DOHH2 (cell line): ENCODE results near the gene TPRA1.

ENCODE experiments used
- H3F3A ChIP-seq: fragments of 200-600 bp; sonication (generic), shearing (Covaris generic); 2 replicates; pipeline ENCODE4 v1.6.0; 2016; ENCODE audit warnings: antibody characterized with exemption, mild to moderate bottlenecking; ENCODE audit not compliant: control insufficient read depth, insufficient read depth
- H3K27ac ChIP-seq: fragments of 200-600 bp; sonication (generic); 2 replicates; pipeline ENCODE4 v1.5.1; 2014; ENCODE audit warnings: low read depth, mild to moderate bottlenecking, low read length, moderate library complexity
- H3K27me3 ChIP-seq: fragments of 200-600 bp; sonication (generic); 2 replicates; pipeline ENCODE4 v1.6.1; 2014; ENCODE audit warnings: mild to moderate bottlenecking, low read length, mixed read lengths; ENCODE audit not compliant: control insufficient read depth
- H3K36me3 ChIP-seq: fragments of 200-600 bp; sonication (generic); 2 replicates; pipeline ENCODE4 v1.6.1; 2014; ENCODE audit warnings: mild to moderate bottlenecking, low read length, moderate library complexity, mixed read lengths; ENCODE audit not compliant: control insufficient read depth
- H3K4me1 ChIP-seq: fragments of 200-600 bp; sonication (generic); 2 replicates; pipeline ENCODE4 v1.6.1; 2014; ENCODE audit warnings: mild to moderate bottlenecking, low read length, mixed read lengths; ENCODE audit not compliant: control insufficient read depth
- H3K4me2 ChIP-seq: fragments of 200-600 bp; sonication (generic); 2 replicates; pipeline ENCODE4 v1.6.0; 2014; ENCODE audit warnings: mild to moderate bottlenecking, low read length, moderate library complexity
- H3K4me3 ChIP-seq: fragments of 200-600 bp; sonication (generic); 2 replicates; pipeline ENCODE4 v1.5.1; 2014; ENCODE audit warnings: mild to moderate bottlenecking, low read length, mixed read lengths
- H3K79me2 ChIP-seq: fragments of 200-600 bp; sonication (generic); 2 replicates; pipeline ENCODE4 v1.6.1; 2014; ENCODE audit warnings: mild to moderate bottlenecking, low read length, mixed read lengths; ENCODE audit not compliant: control insufficient read depth
- H3K9me2 ChIP-seq: fragments of 200-600 bp; sonication (generic); replicated peaks from 2 replicates; pipeline ENCODE4 v1.6.1; 2014; ENCODE audit warnings: mild to moderate bottlenecking, low read length, mixed read lengths; ENCODE audit not compliant: control insufficient read depth
- H3K9me3 ChIP-seq: fragments of 200-600 bp; sonication (generic); 2 replicates; pipeline ENCODE4 v1.6.1; 2014; ENCODE audit warnings: antibody characterized with exemption, low read length, mixed read lengths; ENCODE audit not compliant: control insufficient read depth, insufficient read depth
- H4K20me1 ChIP-seq: fragments of 200-600 bp; sonication (generic); 2 replicates; pipeline ENCODE4 v1.6.0; 2014; ENCODE audit warnings: low read depth, mild to moderate bottlenecking, antibody characterized with exemption, low read length, moderate library complexity; ENCODE audit not compliant: control insufficient read depth, insufficient read depth
- CTCF ChIP-seq: fragments of 200-600 bp; sonication (generic); IDR thresholded peaks from one replicate; pipeline ENCODE4 v1.5.1; 2014; ENCODE audit warnings: antibody characterized with exemption, mild to moderate bottlenecking, low read depth, low read length; ENCODE audit not compliant: poor library complexity, severe bottlenecking
- EZH2phosphoT487 ChIP-seq: fragments of 200-600 bp; sonication (generic); IDR thresholded peaks from 2 replicates; pipeline ENCODE4 v1.6.1; 2017; ENCODE audit warnings: borderline replicate concordance, mild to moderate bottlenecking, antibody characterized with exemption, low read length, moderate library complexity, mixed read lengths

Gene TPRA1

GRCh38 chr3:127569160-127569559 is 21.4 kb downstream of the TPRA1 start:
- Histone ChIP-seq H3K4me1 (no peaks in the 10 kb centered on the region), H3K27me3 (peaks cover 6% of the 10 kb centered on the region; the same call in 1 of the 2 replicates), H3K4me2 (no peak overlapping the region), H3F3A (no peaks in the 10 kb centered on the region), H3K4me3 (no peak overlapping the region), H3K9me3 (no peaks in the 10 kb centered on the region), H3K36me3 (peaks cover 21% of the 10 kb centered on the region), H4K20me1 (no peaks in the 10 kb centered on the region), H3K27ac (no peak overlapping the region), H3K9me2 (no peaks in the 10 kb centered on the region), H3K79me2 (no peaks in the 10 kb centered on the region)
- TF ChIP-seq CTCF, result no peak
- no peak for TF ChIP-seq EZH2phosphoT487

GRCh38 chr3:127568586-127568985 is 21.9 kb downstream of the TPRA1 start:
- Histone ChIP-seq H3F3A (no peaks in the 10 kb centered on the region), H4K20me1 (no peaks in the 10 kb centered on the region)

GRCh38 chr3:127566833-127567232 is 23.7 kb downstream of the TPRA1 start:
- Histone ChIP-seq H3K79me2 (no peaks in the 10 kb centered on the region), H3F3A (no peaks in the 10 kb centered on the region), H3K27me3 (peaks cover 15% of the 10 kb centered on the region; the same call in 1 of the 2 replicates), H3K27ac (no peak overlapping the region), H3K4me2 (no peak overlapping the region), H3K9me2 (no peaks in the 10 kb centered on the region; the same call in 1 of the 2 replicates), H4K20me1 (no peaks in the 10 kb centered on the region), H3K36me3 (no peaks in the 10 kb centered on the region; the same call in 1 of the 2 replicates), H3K9me3 (no peaks in the 10 kb centered on the region), H3K4me3 (no peak overlapping the region), H3K4me1 (no peaks in the 10 kb centered on the region)
- TF ChIP-seq EZH2phosphoT487 (no peak), CTCF (no peak)

More at GRCh38 chr3:127568586-127568985, 21.9 kb downstream of the TPRA1 start:
- Histone ChIP-seq H3K4me3 (no peak overlapping the region), H3K9me3 (no peaks in the 10 kb centered on the region), H3K27me3 (peaks cover 10% of the 10 kb centered on the region; the same call in 1 of the 2 replicates), H3K36me3 (peaks cover 15% of the 10 kb centered on the region), H3K4me2 (no peak overlapping the region), H3K4me1 (no peaks in the 10 kb centered on the region), H3K79me2 (no peaks in the 10 kb centered on the region), H3K9me2 (no peaks in the 10 kb centered on the region), H3K27ac (no peak overlapping the region)
- TF ChIP-seq CTCF (no peak), EZH2phosphoT487 (no peak)
